GM19324 (cell line): ENCODE data around the gene SYT13.

Experiments used
- ATAC-seq: cut with Tn5 transposase; IDR thresholded peaks from one replicate; pipeline ENCODE4 v1.9.1; 2021; ENCODE audit warnings: mild to moderate bottlenecking, moderate library complexity; ENCODE audit not compliant: unreplicated experiment, low FRiP score

SYT13 gene, protein sequence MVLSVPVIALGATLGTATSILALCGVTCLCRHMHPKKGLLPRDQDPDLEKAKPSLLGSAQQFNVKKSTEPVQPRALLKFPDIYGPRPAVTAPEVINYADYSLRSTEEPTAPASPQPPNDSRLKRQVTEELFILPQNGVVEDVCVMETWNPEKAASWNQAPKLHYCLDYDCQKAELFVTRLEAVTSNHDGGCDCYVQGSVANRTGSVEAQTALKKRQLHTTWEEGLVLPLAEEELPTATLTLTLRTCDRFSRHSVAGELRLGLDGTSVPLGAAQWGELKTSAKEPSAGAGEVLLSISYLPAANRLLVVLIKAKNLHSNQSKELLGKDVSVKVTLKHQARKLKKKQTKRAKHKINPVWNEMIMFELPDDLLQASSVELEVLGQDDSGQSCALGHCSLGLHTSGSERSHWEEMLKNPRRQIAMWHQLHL

DNA sequence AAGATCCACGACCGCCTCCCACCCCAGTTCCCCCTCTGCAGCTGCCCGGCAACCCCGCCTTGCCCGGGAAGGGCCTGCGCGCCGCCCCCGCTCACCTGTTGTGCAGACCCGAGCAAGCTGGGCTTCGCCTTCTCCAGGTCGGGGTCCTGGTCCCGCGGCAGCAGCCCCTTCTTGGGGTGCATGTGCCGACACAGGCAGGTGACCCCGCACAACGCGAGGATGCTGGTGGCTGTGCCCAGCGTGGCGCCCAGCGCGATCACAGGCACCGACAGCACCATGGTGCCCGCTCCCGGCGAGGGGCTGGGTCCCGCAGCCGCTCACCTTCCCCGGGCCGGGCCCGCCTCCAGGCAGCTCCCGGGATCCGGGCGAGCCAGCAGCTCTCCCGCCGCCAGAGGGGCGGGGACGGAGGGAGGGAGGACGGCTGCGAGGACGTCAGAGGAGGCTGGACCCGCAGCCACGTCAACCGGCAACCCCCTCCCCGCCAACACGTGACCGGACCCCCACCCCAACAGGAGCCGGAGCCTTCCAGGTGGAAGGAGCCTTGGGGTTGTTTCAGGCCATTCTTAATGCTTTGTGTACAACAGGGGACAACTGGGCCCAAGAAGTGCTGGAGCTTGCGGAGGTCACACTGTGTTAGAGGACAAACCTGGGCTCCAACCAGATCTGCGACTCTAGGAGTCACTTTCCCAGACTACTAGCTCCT lies at the start of gene SYT13:
SYT13 (minus strand) TSS at position 412 of the 703 bp plus-strand sequence; CDS start at position 278, 134 bp downstream.
- ATAC-seq, result no peak

- no peak for ATAC-seq
Measured at GRCh38 chr11:45335434-45335833, 49.3 kb upstream of the SYT13 start.

DNA sequence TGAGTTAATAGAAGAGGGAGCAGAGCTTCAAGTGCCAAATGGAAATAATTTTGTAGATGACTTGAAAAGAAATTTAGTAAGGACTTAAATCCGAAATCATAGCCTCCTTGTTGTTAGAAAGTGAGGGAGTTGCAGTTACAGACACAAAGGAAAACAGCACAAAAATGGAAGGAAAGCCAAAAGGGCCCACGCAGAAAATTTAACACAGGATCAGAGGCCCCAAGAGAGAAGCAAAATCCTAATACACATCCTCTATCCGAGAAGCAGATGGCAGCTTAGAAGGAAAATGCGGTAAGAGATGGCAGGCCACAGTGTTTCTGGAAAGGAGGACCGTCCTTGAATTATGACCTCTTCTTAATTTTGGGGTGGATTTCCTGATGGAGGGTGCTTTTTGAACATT lies 48.7 kb upstream of the SYT13 start:
- no peak for ATAC-seq

DNA sequence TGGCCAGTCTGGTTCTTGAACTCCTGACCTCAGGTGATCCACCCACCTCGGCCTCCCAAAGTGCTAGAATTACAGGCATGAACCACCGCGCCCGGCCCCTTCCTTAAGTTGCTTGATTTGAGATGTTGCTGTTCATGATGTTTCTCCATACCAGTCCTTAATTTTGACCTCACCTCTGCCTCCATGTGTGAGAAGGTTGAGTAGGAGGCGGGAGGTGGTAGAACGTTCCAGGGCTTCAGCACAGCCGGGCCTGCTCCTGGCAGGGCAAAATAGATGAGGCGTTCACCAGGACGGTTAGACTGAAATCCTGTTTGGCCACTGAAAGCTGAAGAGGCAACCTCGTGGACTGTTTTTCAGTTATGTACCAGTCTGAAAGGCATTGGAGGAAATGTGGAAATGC lies 48.3 kb upstream of the SYT13 start:
- ATAC-seq, result no peak

DNA sequence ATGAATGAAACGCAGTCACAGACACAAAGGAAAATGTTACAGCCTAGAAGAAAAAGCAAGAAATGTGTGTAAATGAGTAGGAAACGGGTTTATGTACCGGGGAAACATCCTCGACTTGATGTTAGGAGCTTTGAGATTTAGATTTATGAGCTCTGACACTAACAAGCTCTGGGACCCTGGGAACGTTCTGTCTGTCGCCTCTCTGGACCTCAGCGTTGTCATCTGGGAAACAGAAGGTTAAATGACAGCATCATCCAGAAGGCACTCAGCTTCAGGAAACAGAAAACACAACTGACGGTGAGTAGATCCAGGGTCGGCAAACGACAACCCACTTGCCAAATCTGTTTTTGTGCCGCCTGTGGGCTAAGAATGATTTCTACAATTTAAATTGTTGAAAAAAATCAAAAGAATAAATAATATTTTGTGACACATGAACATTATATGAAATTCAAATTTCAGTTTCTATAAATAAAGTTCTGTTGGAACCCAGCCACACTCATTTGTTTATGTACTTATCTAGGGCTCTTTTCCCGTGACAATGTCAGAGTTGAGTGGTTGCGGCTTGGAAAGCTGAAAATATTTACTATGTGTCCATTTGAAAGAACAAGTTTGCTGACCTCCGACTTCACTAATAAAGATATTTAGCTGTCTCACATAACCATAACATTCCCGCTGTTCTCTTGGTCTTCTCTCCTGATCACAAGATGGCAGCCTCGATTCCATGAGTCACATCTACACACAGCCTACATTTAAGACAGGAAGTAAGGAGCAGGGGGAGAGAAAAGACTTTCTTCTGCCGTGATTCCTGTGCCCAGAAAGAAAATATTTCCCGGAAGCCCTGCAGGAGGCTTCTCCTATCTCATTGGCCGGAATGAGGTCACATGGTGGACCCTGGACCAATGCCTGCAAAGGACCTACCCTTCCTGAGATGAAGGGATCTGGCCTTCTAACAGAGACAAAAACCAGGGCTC lies 47.1 kb upstream of the SYT13 start:
- no peak for ATAC-seq

GRCh38 chr11:45332276-45332934 lies 46.3 kb upstream of the SYT13 start:
- no peak for ATAC-seq

DNA sequence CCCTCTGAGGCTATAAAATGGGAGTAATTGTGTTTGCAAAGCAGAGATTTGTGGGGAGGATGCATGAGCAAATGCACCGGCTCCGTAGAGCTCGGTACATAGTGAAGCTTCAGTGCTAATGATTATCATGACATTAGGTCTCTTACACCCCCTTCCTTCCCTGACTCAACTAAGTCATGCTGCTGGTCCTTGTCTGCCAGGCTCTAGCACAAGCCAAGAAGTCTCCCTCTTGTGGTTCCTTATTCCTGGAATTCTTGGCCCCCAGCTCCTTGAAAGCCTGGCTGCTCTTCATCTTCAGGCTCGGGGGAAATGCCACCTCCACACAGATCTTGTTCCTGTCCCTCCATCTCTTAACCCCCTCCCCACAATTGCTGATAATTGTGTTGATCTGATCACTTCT lies 45.7 kb upstream of the SYT13 start:
- no peak for ATAC-seq

DNA sequence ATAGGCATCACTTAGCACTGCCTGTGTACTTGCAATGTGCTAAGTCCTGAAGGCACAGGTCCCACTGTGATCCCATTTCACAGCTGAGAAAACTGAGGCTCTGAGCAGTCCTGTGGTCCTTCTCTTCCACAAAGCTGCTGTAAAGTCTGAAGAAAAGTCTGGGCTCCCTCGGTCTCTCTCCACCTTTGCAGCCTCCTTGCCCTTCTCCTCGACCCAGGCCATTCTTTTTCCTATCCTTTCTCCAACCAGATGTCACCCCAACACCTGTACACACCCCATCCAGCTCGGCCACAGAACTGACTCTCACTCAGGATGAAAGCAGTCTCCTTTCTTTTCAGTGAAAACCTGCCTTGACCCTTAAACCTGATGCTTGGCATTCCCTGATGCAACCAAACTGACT lies 42.6 kb upstream of the SYT13 start:
- ATAC-seq, result no peak

- no peak for ATAC-seq
Measured at GRCh38 chr11:45324459-45324858, 38.3 kb upstream of the SYT13 start.

DNA sequence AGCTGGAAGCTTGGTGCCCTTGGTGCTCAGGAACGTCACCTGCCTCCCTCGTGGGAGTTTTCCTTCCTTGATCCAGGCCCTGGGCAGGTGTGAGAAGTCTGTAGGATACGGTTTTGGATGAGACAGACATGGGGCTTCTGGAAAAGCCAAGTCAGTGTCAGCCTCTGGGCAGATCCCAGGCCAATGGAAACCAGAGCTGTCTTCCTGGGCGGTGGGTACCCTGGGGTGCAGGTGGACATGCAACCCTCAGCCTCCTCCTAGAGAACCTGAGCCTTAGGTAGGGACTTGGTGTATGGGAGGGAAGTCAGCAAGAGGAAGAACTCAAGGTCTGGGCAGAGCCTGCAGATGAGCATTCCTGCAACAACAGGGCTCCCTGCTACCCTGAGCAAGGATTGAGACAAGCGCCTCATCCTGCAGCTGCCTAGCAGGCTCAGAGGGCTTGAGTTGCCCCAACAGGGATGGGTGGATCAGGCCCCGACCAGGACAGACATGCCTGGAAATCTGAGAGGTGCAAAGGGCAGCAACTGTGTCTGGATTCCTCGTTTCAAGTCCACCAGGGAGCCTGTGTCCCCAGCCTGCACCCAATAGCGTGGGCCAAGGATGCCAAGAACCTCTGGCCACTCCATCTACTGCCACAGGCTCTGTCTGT lies 37.6 kb upstream of the SYT13 start:
- ATAC-seq, result no peak

DNA sequence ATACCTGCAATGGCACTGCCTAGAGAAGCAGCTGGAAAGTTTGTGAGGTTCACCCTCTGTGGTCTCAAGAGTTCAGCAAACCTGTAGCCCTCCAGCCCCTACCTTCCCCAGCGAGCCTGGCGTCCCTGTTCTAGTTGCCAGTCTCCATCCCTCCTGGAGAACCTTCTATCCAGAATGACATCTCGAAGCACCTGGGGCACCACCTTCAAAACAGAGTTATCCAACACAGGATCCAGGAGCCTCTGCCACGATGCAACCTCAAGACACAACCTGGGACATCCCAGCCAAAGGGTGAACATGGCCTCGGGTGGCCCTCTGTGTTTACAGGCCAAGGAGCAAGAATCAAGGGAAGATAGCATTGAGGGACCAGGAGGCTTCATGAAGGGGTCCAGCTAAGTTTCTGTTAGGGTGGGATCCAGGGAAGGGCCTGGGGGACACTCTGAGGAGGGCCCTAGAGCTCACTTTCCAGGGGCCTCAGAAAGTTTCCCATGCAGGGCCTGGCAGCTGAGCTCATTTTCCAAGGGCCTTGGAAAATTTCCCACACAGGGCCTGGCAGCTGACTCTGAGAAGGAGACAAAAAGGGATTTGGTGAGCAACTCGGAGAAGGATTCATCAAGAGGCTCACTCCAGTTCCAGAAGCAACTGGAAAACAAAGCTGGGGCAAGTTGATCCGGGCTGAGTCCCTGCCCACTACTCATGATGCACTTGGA lies 36.9 kb upstream of the SYT13 start:
- no peak for ATAC-seq

DNA sequence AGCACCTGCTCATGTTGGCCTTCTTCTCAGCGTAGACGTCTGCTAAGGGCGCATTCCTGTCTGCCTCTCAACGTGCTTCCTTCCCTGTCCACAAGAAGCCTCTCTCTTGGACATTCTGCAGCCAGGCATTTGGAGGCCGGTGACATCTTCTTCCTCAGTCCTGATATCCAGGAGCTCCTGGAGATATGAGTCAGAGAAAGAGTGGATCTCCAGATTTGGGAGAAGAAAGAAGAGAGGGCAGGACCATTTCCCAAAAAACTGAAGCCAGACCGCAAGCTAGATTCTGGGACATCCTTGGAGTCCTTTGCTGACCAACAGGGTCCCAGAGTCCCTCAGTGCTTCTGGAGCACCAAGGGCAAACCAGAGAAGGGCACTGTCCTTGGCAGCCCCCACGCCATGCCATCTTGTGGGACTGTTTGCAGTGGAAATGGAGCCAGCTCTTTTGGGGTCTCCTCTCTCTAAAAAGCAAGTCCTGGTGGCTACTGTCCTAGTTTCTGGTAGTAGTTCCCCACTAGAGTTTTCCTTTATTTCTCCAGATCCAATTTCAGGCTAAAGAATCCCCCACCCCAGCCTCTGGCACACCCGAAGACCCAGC lies 36.1 kb upstream of the SYT13 start:
- no peak for ATAC-seq

DNA sequence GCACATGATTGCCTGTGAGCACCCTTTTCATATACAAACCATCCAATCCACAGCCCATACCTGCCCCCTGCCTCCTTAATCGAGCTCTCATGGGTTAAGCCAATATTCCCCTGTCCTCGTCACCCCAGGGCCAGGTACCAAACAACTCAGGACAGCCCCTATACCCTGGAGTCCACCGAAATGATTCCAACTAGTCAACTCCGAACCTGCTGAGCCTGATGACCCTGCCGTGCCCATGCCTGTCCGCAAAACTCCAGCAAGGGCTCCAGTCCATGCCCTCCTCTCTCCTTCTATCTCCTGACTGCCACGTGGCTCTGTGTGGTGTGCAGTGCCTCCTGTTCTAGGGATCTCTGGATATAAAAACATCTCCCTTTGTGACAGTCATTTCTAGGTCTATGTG lies 35.5 kb upstream of the SYT13 start:
- ATAC-seq, result no peak

DNA sequence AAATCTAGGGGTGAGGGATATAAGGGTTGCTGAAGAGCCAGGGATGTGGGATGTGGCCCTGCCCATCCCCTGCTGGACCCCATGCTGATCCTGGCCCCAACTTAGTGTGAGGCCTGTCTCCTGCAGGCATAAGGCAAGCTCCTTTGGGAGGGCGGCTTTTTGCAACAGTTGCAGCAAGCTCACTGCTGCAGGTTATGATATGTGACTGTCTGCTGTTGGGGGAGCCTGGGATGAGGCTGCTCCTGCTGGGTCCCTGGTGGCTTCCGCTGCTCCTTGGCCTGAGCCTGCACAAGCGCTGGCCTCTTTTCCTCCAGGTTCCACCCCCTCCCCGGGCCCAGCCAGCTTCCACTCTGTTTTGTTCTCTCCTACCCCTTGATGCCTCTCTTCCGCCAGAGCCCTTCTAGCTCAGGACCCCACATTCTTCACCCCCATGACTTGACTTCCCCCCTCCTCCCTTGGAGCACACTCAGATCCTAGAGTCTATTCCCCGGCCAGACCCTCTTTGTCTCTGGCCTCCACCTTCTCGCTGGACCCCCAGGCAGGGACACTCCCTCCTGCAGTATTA lies 35.0 kb upstream of the SYT13 start:
- ATAC-seq, result no peak

DNA sequence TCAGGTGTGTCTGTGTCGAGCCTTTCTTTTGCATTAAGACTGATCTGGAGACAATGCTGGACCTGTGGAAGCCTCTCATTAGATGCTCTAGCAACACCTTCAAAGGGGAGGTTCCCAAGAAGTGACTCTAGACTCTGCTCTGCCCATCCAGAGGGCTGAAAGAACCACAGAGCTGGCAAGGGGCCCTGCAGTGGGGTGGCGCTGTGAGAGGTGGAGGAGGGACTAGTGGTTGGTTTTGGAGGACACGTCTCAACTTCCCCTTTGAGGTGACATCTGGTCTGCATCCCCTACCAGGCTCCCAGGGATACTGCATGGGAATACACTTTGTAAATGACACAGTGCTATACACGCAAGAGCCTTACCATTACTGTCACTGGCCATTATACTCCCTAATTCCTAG lies 34.2 kb upstream of the SYT13 start:
- ATAC-seq, result no peak

GRCh38 chr11:45319077-45319476 lies 32.9 kb upstream of the SYT13 start:
- ATAC-seq, result no peak

GRCh38 chr11:45318516-45318915 lies 32.4 kb upstream of the SYT13 start:
- ATAC-seq, result no peak

GRCh38 chr11:45316258-45316657 lies 30.1 kb upstream of the SYT13 start:
- ATAC-seq, result no peak
